HL-60/S4 (cell line): Measurements from ENCODE around the gene CDC42BPB.

Source experiments
- in situ Hi-C: fragments of 300-500 bp; cut with MboI; formaldehyde crosslinking; loops from 2 replicates; pipeline ENCODE4 v1.14.3; 2022; ENCODE audit warnings: low sequenced_read_pairs

Gene CDC42BPB

DNA sequence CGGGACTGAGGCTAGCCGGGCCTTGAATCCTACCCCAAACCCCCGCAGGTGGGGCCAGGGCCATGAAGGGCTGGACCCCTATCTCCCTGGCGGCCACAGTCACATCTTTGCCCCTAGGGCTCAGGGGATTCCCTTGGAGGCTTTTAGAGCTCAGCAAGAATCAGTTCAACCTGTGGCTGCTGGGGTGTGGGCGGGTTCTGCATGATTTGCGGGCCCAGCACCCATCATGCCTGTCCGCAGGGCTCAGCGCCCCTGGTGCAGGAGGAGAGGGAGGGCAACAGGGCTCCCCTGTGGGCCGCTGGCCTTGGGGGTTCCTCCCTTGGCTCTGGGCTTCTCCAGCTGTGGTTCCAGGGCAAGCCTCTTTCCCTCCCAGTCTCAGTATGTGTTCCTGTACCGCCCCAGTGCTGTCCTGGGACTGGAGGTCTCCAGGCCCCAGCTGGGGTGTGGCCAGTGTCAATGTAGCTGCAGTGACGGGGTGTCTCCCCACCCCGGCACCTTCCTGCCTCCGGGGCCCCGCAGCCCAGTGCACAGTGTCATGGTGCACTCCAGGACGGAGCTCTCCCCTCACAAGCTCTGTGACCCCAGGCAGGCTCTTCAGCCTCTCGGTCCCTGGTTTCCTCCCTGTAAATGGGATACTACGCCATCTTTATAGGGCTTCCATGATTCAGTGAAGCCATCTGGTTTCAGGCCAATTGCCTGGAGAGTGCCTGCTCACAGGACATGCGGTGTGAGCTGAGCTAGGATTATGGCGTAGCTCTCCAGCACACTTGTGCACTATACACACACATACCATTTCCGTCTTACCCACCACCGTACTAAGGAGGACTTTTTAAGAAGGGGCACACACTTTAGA, 16.8 kb upstream of the CDC42BPB start:
- in situ Hi-C loops = no loop called here

DNA sequence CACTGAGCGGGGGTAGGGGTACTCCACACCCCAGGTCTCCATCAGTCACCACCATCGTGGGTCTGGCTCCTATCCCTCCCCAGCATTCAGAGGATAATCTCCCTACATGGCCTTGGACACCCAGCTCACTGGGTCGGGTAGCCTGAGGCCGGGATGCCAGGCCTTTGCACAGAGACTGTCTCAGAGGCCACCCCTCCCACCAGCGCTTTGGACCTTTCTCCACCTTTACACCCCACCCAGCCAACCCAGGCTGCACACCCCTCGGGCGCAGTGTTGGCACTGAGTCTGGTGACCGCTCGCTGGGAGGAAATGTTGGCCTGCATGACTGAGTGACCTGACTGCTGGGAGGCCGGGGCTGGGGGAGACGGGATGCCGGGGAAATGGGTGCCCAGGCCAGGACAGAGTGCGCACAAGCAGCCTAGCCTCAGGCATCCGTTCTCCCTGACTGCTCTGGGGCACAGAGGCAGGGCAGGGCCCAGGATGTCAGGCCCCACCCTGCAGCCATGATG, 16.1 kb upstream of the CDC42BPB start:
- in situ Hi-C loops = no loop called here

DNA sequence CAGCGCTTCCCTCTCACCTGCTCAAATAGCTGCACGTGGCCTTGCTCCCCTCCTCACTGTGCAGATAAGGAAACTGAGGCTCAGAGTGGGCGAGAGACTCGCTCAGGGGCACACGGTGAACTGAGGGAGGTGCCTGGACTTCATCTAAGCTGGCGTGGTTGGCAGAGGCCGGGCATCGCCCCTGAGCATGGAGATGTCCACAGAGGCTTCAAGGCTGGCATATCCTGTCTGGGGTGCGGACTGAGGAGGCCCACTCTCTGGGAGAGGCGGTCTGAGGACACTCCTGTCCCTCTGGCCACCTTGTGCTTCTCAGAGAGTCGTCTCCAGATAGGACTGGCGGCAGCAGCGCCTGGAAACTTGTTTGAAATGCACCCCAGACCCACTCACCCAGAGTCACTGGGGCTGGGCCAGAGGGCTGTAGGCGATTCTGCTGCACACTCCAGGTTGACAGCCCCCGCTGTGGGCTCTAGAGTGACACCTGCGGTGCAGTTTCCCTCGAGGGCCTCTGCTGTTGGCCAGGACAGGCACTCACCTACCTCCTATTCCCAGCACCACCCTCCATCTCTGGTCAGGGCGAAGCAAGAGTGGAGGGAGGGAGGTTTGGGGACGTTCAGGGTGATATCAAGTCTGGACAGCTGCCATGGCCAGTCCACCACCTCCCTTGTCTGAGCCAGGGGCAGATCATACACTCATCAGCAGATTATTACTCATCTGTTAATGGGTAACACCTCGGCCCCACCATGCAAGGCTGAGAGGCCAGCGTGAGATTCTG, 15.4 kb upstream of the CDC42BPB start:
- in situ Hi-C loops = no loop called here

DNA sequence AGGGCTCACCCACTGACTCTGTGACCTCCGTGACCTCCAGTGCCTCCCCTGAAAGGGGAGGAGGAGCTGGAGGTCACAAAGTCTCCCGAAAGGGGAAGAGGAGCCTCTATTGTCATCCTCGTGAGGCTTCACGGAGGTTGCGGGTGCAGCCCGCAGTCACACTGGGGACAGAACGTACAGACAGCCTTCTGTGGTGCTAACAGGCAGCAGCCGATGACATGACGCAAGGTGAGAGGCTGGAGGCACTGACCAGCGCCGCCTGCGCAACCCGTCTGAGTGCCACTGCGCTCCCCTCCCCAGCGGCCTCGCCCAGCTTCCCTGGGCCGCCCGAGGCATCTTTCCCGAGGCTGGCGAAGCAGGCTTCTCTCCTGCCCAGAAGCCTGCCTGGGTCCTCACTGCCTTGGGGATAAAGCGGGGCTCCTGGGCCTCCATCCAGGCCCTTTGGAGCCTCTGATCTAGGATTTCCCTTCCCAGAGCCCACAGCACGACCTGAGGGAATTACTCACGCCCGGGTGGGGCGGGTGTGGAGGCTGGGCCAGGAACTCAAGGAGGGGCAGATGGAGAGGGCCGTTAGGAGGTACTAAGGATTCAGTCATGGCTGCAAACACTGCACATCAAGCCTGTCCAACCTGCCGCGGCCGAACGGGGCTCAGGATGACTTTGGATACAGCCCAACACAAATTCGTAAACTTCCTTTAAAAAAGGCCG, 14.3 kb upstream of the CDC42BPB start:
- in situ Hi-C loops = no loop called here

DNA sequence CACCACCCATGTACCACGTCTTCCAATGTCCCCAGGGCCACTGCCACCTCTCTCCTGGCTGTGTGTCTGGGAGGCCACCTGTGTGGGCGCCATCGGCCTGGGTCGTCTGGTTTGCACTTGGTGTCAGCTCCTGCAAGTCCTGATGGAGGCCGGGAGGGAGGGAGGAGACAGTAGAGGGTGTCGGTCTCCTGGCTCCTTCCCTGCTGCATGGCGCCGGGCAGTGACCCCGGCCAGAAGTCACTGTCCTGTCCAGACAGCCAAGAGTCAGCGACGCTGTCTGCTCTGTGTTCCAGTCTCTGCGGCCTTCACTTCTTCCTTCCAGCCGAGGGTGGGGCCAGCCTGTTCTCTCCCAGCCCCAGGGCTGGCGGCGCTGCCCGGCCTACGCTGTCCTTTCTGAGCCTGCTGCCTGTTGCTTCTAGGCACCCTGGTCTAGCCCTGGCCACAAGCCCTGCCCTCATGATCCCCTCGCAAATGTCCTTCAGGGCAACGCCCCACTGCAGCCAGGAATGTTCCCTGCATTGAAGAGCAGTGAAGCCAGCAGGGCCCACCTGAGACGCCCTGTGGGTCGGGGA, 13.7 kb upstream of the CDC42BPB start:
- in situ Hi-C loops = no loop called here

DNA sequence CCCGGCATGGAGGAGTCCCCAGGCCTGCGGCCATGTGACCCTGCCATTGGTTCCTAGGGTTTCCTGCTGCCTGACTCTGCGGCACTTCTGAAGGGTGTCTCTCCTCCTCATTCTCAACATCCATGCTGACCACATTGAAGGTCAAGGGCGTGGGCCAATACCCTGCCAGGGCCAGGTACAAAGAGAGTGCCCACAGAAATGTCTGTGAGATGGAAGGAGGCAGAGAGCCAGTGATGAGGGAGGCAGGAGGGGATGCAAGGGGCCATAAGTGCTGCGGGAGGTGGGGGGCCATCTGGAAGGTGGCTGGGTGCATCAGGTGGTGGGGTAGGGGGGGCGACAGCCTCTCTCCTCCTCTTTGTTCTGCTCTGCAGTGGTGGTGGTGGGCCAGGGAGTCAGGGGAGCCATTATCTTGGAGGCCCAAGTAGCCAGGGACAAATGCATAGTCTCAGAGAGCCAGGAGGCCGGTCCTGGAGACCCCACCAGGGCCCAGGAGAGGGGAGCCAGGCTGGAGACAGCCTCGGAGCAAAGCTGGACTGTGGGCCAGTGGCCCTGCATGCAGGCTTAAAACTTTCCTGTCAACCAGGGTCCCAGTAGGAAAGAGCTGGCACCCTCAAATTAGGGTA, 13.0 kb upstream of the CDC42BPB start:
- in situ Hi-C loops = no loop called here

DNA sequence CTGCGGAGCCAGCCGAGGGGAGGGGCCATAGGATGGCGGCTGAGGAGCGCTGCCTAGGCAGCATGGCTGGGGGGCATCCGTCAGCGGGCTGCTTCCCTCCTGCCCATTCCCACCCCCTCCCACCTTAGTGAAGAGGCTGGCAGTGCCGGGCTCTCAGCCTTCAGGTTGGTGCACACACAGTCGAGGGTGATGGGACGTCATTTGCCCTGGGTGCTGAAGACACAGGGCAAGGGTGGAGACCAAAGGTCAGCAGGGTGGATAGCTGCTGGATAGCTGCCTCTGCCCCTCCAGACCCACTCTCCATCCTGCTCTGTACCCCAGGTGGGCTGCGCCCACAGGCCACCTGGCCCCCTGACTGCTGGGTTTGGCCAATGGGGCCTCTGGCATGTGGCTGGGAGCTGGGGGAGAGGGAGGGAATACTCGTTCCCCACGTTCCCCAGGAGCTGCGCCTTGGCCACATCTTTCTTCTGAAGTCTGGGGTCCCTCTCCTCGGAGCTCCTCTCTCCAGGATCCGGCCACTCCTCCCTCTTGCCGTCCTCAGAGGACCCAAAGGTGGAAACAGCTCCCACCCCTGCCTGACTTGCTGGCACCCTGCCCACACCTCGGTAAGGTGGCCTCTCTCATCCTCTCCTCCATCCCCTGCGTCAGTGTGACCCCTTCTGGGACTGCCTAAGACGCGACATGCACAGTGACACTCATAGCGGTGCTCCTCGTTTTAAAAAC, 11.2 kb upstream of the CDC42BPB start:
- in situ Hi-C loops = no loop called here

DNA sequence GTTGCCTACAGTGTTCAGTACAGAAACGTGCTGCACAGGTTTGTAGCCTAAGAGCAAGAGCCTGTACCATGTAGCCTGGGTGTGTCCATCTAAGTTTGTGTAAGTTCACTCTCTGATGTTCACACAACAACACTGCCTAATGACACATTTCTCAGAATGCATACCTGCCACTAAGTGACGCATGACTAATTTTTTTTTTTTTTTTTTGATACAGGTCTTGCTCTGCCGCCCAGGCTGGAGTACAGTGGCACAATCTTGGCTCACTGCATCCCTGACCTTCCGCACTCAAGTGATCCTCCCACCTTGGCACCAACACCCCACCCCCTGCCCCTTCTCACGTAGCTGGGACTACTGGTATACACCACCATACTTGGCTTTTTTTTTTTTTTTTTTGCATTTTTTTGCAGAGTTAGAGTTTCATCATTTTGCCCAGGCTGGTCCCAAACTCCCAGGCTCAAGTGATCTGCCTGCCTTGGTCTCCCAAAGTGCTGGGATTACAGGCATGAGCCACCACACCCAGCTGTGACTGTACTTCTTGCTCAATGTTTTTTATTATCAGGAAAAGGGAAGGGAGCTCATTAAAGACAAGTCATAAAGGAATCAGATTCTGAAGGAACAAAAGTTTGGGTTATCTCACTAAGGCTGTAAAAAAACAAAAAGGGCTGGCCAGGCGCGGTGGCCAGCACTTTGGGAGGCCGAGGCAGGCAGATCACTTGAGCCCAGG, 10.0 kb upstream of the CDC42BPB start:
- in situ Hi-C loops = no loop called here

DNA sequence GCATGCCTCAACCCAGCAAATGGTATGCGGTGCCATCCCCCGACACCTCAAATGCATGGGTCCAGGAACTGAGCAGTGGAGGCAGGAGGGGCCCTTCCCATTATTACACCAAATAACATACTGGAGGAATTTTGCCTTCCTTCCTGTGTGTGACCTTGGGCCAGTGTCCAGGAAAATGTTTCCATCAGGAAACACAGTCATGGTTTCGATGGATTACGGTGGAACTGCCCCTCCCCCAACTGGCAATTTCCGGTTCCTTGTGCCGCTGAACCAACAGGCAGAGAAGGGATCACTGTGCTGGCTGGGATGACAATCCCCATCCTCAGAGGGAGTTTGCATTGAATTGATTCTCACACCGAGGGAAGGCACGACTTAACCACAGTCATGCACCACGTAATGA, 9.1 kb upstream of the CDC42BPB start:
- in situ Hi-C loops = no loop called here

DNA sequence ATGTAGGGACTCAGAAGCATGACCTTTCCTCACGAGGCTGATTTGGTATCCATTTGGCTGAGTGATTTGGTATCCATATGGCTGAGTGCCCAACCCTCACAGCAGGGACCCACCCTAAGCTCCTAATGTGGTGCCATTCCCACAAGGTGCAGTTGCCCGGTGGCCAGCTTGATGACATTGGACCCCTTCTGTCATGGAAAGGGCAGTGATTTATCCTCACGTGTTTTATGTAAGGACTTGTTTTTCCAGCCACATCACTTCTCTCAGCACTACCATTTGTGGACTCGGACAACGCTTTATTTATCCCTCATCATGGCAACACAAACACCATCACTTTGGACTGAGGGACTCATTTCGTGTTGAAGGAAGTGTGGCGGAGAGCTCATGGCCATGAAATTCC, 8.5 kb upstream of the CDC42BPB start:
- in situ Hi-C loops = no loop called here

DNA sequence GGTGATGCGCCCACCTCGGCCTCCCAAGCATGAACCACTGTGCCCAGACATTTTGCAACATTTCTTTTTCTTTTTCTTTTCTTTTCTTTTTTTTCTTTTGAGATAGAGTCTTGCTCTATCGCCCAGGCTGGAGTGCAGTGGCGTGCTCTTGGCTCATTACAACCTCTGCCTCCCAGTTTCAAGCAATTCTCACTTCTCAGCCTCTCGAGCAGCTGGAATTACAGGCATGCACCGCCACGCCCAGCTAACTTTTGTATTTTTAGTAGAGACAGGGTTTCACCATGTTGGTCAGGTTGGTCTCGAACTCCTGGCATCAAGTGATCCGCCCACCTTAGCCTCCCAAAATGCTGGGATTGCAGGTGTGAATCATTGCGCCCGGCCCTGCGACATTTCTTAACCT, 7.6 kb upstream of the CDC42BPB start:
- in situ Hi-C loops = no loop called here

DNA sequence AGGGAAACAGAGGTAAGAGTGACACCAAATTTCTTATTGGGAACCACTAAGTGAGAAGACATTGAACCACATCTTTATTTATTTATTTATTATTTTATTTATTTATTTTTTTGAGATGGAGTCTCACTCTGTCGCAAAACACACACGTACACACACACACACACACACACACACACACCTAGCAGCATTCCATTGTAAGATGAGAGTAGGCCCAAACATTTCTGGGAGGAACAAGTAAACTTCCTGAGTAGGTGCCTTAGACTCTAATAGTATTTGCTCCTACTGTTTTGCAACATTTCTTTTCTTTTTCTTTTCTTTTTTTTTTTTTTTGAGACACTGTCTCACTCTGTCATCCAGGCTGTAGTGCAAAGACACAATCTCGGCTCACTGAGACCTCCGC, 7.1 kb upstream of the CDC42BPB start:
- in situ Hi-C loops = no loop called here

DNA sequence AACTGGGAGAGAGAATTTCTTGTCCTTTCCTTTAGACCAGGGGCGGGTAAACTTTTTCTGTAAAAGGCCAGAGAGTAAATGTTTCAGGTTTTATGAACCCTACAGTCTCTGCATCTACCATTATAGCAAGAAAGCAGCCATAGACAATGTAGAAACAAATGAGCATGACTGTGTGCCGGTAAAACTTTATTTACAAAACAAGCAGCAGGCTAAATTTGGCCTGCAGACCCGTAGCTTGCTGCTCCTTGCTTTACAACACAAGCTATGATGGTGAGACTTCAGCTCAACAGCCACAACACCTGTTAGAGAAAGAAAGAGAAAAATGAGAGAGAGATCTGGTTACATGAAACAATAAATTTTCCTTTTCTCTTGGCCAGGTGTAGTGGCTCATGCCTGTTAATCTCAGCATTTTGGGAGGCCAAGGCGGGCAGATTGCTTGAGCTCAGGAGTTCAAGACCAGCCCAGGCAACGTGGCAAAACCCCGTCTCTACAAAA, 4.2 kb upstream of the CDC42BPB start:
- in situ Hi-C loops = no loop called here

DNA sequence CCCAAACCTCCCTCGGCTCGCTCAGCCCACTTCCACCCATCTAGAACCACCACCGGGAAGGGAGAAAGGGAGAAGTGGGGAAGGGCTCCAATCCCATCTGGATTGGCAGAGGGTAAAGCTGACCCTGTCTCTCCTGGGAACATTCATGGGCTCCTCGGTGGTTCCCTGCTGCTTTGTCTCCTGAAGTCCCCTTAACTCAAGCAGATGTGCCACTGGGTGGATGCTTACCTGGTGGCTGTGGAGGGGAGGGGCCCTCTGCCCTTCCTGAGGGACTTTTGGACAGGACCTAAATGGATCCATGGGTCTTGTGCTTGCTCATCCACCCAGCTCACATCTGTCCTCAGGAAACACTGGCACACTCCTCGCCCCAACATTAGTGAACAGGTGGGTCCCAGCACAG, 2.2 kb upstream of the CDC42BPB start:
- in situ Hi-C loops = no loop called here

DNA sequence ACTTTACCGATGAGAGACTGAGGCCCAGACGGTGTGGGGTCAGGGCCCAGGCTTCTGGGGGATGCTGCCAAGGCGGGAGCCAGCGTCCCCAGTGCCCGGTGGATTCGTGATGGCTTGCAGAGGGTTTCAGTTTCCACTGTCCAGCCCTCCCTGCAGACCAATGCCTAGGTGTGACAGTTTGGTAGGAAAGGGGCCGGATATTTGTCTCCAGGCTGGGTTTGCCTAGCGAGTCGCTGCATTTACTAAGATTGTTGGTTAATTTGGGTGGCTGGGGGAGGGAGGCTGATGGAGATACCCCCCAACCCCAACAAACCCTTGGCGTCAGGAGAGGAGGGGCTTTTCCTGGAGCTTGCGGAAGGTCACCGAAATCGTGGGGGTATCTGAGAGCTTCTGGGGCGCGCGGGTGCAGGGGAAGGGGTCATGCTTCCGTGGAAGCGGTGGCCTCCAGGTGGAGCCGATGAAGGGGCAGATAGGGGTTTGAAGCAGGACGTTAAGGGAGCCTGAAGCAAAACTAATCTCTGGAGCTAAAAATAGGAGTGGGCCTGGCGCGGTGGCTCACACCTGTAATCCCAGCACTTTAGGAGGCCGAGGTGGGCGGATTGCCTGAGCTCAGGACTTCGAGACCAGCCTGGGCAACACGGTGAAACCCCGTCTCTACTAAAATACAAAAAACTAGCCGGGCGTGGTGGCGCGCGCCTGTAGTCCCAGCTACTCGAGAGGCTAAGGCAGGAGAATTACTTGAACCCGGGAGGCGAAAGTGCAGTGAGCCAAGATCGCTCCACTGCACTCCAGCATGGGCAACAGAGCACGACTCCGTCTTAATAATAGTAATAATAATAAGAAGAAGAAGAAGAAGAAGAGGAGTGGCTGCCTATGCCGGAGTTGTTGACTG, 1.1 kb upstream of the CDC42BPB start:
- in situ Hi-C loops = no loop called here

DNA sequence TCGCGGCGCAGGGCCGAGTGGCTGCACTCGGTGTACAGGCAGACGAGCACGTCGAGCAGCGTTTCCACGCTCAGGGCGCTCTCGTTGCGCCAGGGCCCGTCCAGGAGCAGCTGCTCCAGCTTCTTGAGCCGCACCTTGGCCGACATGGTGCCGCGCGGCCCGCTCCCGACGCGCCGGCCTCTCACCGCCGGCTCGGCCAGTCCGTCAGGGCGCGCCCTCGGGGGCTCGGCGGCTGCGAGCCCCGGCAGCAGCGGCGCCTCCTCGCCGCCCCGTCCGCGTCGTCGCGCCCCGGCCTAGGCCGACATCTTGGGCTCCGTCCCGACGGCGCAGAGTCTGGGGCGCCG, 349 bp downstream of the CDC42BPB start:
- in situ Hi-C loops = no loop called here

DNA sequence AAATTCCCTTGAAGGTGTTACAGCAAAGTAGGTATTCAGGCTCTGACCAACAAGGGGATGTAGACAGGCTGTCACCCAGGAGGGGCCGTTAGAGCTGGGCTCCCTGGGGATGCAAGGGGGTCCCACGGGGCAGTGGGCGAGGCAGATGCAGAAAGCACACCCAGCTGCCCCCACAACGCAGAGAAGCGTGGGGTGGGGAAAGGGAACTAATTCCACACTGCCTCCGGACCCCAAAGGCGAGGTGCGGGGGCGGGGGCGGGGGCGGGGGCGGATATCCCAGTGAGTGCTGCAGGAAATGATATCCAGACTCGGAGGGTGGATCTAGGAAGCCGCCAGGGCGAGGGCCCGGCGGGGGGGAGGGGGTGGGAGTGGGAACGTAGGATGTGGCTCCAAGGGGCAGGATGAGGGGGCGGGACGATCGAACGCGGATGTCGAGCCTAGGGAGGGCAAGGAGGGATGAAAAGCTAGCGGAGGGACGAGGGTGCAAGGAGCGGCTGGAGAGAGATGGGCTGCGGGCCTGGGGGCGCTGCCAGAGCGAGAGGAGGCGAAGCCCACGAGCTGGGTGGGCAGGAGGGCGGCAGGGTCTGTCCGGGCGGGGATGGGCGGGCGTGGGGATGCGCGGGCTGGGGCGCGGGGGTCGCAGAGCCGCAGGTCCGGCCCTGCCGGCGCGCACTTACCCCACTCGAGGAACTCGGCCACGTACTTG, 874 bp downstream of the CDC42BPB start:
- in situ Hi-C loops = no loop called here

DNA sequence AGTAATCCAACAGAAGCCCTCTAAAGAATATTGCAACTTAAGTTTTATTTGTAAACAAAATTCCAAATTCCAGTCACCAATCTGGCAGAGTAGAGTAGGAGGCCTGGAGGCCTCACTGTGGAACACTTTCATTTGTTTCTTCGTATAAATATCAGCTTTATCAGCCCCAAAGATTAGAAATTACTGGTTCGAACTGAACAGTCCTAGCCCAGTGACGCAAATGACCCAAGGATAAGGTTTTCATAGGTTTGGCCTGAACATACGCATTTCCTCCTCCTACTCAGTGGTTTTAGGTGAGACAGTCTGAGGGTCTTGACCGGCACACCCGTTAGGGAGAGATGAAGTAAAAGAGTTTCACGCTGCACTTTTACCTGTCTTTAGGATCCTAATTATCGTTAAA, 1.7 kb downstream of the CDC42BPB start:
- in situ Hi-C loops = no loop called here
